ENCODE measurements around the gene FOLR2. TPM values are rescaled to one million over a fixed set of nuclear protein-coding genes. Genes with fewer than 3 reads are reported as not detected.

FOLR2 gene
- total RNA-seq, 1 donor from 2014 or later: not detected

DNA sequence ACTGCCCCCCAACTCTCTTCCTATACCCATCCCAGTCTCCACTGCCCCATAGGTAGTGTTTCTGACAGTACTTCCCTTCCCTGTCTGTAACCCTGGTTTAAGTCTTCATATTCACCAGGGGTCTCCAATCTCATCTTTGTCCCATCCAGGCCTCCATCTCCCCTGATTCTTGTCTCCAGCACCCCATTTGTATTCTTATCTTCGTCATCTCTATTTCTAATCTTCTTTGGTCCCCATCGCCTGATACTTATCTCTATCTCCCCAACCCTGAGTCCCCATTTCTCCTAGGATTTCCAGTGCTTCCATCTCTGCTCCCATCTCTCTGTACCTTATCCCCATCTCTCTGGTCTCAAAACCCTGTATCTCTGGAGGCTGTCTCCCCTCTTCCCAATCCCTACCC, 25.5 kb downstream of the FOLR2 start:
- H3K4me3 ChIP-seq (ENCODE audit: low read depth, low read length): no peak overlapping the region
- TF ChIP-seq, protein P1, sequence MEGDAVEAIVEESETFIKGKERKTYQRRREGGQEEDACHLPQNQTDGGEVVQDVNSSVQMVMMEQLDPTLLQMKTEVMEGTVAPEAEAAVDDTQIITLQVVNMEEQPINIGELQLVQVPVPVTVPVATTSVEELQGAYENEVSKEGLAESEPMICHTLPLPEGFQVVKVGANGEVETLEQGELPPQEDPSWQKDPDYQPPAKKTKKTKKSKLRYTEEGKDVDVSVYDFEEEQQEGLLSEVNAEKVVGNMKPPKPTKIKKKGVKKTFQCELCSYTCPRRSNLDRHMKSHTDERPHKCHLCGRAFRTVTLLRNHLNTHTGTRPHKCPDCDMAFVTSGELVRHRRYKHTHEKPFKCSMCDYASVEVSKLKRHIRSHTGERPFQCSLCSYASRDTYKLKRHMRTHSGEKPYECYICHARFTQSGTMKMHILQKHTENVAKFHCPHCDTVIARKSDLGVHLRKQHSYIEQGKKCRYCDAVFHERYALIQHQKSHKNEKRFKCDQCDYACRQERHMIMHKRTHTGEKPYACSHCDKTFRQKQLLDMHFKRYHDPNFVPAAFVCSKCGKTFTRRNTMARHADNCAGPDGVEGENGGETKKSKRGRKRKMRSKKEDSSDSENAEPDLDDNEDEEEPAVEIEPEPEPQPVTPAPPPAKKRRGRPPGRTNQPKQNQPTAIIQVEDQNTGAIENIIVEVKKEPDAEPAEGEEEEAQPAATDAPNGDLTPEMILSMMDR (IDR thresholded peaks at IDR 0.05; ENCODE audit: insufficient read depth, low read length, poor library complexity, severe bottlenecking): no peak
- DNase-seq (ENCODE audit: low read depth): no peak
- peaks cover 3% of the 10 kb centered on the region for H3K36me3 ChIP-seq (ENCODE audit: control insufficient read depth, insufficient read depth, low read length)
- H3K27me3 ChIP-seq (ENCODE audit: control insufficient read depth, insufficient read depth, low read length): peaks cover 71% of the 10 kb centered on the region

- Histone ChIP-seq H3K27me3 (ENCODE audit: control insufficient read depth, insufficient read depth, low read length) (peaks cover 73% of the 10 kb centered on the region), H3K36me3 (ENCODE audit: control insufficient read depth, insufficient read depth, low read length) (peaks cover 2% of the 10 kb centered on the region), H3K4me3 (ENCODE audit: low read depth, low read length) (no peak overlapping the region)
- TF ChIP-seq, protein P1 (IDR thresholded peaks at IDR 0.05; ENCODE audit: insufficient read depth, low read length, poor library complexity, severe bottlenecking): no peak
- DNase-seq (ENCODE audit: low read depth): no peak
Measured at GRCh38 chr11:72243173-72244059, 26.8 kb downstream of the FOLR2 start.

GRCh38 chr11:72244060-72244360, 27.4 kb downstream of the FOLR2 start, which contains the start of gene PHOX2A:
TSS of gene PHOX2A (minus strand) at chr11:72244176. CDS start at chr11:72244004, 172 bp downstream.
- DNase-seq (ENCODE audit: low read depth): no peak
- Histone ChIP-seq H3K4me3 (ENCODE audit: low read depth, low read length) (no peak within 1 kb of the TSS), H3K36me3 (ENCODE audit: control insufficient read depth, insufficient read depth, low read length) (no peaks in the 10 kb centered on the region), H3K27me3 (ENCODE audit: control insufficient read depth, insufficient read depth, low read length) (peaks cover 70% of the 10 kb centered on the region)
- TF ChIP-seq, protein P1 (IDR thresholded peaks at IDR 0.05; ENCODE audit: insufficient read depth, low read length, poor library complexity, severe bottlenecking): no peak

DNA sequence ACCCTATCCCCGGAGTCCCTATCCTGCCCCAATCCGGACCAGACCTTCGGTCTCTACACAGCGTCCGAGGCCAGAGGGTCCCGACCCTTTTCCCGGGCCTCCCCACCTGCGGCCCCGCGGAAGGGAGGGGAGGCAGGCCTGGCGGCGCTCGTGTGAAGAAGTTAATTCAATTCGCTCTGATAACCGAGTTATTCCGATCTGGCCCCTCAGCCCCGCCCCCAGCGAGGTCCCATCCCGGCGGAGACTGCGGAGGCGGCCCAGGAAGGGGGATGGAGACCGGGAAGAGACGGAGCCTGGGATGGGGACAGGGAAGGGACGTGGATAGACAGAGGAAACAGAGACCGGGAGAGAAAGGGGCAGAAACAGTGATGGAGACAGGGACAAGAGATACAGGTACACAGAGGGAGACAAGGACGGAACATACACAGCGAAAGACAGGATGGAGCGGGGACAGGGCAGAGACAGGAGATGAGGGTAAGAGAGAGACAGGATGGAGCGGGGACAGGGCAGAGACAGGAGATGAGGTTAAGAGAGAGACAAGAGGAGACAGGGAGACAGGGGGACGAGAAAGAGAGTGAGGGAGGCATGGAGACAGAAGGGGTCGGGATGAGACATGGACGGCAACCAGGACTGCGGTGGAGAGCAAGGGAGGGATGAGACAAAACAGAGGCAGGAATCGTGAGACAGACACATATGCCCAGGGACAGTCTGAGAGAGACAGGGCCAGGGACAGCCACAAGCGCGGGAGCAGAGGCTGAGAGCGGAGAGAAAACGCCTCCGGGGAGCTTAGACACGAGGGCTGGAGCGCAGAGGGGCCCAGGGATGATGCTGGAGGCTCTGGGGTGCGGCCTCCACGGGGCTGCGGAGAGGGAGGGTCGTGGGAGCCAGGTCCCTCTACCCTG, 28.0 kb downstream of the FOLR2 start:
- TF ChIP-seq, protein P1 (IDR thresholded peaks at IDR 0.05; ENCODE audit: insufficient read depth, low read length, poor library complexity, severe bottlenecking): no peak
- DNase-seq (ENCODE audit: low read depth): no peak
- Histone ChIP-seq H3K27me3 (ENCODE audit: control insufficient read depth, insufficient read depth, low read length) (peaks cover 64% of the 10 kb centered on the region), H3K36me3 (ENCODE audit: control insufficient read depth, insufficient read depth, low read length) (no peaks in the 10 kb centered on the region), H3K4me3 (ENCODE audit: low read depth, low read length) (no peak overlapping the region)

DNA sequence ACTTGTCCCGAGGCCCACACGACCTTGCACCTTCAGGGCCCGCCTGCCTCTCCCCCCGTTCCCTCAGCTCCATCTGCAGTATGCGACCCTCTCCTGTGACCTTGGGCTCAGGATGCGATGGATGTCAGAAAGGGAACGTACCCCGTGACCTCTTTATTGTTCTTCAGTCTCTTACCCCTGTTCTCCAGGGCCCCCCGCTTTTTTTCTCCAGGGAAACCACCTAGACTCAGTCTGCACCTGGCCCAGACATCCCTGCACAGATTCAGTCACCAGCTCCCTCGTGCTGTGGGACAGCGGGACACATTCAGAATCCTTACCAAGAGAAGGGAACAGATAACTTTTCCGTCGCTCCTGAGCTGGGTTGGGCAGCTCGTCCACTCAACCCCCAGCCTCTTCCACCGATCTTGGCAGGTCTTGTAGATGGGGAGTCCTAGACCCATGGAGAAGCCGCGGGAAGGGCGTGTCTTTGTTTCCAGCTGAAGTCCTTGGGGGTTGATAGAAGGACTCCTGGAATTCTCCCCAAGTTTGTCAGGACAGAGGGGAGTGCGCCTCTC, 28.7 kb downstream of the FOLR2 start:
- no peak for DNase-seq (ENCODE audit: low read depth)
- peaks cover 59% of the 10 kb centered on the region for H3K27me3 ChIP-seq (ENCODE audit: control insufficient read depth, insufficient read depth, low read length)
- H3K36me3 ChIP-seq (ENCODE audit: control insufficient read depth, insufficient read depth, low read length): no peaks in the 10 kb centered on the region

More for the DNA sequence above, 28.7 kb downstream of the FOLR2 start:
- TF ChIP-seq, protein P1 (IDR thresholded peaks at IDR 0.05; ENCODE audit: insufficient read depth, low read length, poor library complexity, severe bottlenecking): no peak
- no peak overlapping the region for H3K4me3 ChIP-seq (ENCODE audit: low read depth, low read length)

Data from kidney epithelial cell (primary cell).